OCI-LY1 (cell line): ENCODE results near the gene GABRG3.

Experiments
- EZH2 ChIP-seq: fragments of 200-600 bp; sonication (generic), shearing (Covaris generic); IDR thresholded peaks from 2 replicates; pipeline ENCODE4 v1.8.0; 2017; ENCODE audit warnings: borderline replicate concordance, mixed run types, mild to moderate bottlenecking, antibody characterized with exemption, low read length, moderate library complexity, mixed read lengths
- TF ChIP-seq, protein P1 (sequence below): fragments of 200-600 bp; sonication (generic), shearing (Covaris generic); IDR thresholded peaks from 2 replicates; pipeline ENCODE4 v1.5.1; 2017; ENCODE audit warnings: mild to moderate bottlenecking, antibody characterized with exemption, low read length, moderate library complexity, mixed read lengths

DNA sequence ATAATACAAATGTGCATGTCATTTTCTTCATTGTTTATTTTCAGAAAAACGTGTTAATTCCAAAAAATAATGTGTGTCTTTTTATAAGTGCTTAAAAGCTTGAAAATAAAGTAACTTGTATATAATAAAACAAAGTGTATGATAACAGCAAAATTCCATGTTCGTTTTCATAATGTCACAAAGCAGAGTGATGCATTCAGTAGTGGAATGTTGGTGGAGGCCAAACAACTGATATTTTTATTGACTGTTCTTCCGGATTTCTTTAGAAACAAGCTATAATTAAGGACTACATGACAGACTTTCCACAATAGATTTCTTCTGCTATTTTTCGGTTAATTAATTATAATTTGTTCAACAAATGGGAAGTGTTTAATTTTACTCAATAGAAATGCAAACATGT, 412.7 kb downstream of the GABRG3 start:
- TF ChIP-seq, protein P1, sequence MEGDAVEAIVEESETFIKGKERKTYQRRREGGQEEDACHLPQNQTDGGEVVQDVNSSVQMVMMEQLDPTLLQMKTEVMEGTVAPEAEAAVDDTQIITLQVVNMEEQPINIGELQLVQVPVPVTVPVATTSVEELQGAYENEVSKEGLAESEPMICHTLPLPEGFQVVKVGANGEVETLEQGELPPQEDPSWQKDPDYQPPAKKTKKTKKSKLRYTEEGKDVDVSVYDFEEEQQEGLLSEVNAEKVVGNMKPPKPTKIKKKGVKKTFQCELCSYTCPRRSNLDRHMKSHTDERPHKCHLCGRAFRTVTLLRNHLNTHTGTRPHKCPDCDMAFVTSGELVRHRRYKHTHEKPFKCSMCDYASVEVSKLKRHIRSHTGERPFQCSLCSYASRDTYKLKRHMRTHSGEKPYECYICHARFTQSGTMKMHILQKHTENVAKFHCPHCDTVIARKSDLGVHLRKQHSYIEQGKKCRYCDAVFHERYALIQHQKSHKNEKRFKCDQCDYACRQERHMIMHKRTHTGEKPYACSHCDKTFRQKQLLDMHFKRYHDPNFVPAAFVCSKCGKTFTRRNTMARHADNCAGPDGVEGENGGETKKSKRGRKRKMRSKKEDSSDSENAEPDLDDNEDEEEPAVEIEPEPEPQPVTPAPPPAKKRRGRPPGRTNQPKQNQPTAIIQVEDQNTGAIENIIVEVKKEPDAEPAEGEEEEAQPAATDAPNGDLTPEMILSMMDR: no peak
- TF ChIP-seq EZH2: no peak
